RCC 7860 (cell line): ENCODE results near the gene ZNF695.
A peak's percentile ranks its signal among the peaks of the same experiment; 100 is the strongest.
"Not testable (repeated sequence)": the region's sequence is repeated elsewhere in the genome, so short reads cannot be mapped to it uniquely, and the experiment has no call there.

Source experiments
- DNase-seq: peaks from one replicate; pipeline ENCODE4 v3.0.0-alpha.2; 2015; ENCODE audit warnings: low spot score
- FAIRE-seq: peaks from 2 replicates; lab custom pipeline; 2012; peaks lifted over from hg19 to GRCh38; lab: Jason Lieb, UNC

Gene ZNF695

GRCh38 chr1:247007511-247008405, at the start of gene ZNF695:
Gene ZNF695 (minus strand): TSS chr1:247008057. CDS start chr1:247007908, 149 bp downstream.
- FAIRE-seq (peak; percentile 90), DNase-seq (peak; percentile 92)

GRCh38 chr1:247056071-247056470, 48.2 kb upstream of the ZNF695 start:
- DNase-seq = no peak
- FAIRE-seq = no peak

DNA sequence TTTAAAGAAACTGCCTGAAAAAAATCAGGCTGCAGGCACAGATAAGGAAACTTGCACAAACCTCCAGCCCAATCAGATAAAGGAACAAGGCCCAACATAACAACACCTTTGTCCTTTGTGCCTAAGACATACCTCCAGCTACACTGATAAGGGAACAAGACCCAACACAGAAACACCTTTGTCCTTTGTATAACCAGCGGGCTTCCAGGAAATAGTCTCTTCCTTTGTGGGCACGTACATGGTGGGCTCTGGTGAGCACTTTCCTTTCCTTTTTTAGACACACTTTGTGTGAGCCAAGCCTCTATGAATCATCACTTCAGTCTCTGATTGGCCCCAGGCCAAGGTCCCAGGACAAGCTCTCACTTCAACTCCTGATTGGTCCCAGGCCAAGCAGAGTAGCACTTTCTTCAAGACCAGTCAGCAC, 47.1 kb upstream of the ZNF695 start:
- FAIRE-seq = no peak
- no peak for DNase-seq

GRCh38 chr1:247047702-247048101, 39.8 kb upstream of the ZNF695 start:
- FAIRE-seq (no peak), DNase-seq (no peak)

DNA sequence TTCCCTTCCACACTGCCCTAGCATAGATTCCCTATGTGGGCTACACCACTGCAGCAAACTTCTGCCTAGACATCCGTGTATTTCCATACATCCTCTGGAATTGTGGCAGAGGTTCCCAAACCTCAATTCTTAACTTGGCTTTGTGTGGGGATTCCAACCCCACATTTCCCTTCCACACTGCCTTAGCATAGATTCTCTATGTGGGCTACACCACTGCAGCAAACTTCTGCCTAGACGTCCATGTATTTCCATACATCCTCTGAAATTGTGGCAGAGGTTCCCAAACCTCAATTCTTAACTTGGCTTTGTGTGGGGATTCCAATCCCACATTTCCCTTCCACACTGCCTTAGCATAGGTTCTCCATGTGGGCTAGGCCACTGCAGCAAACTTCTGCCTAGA, 39.4 kb upstream of the ZNF695 start:
- FAIRE-seq (no peak), DNase-seq (no peak)

DNA sequence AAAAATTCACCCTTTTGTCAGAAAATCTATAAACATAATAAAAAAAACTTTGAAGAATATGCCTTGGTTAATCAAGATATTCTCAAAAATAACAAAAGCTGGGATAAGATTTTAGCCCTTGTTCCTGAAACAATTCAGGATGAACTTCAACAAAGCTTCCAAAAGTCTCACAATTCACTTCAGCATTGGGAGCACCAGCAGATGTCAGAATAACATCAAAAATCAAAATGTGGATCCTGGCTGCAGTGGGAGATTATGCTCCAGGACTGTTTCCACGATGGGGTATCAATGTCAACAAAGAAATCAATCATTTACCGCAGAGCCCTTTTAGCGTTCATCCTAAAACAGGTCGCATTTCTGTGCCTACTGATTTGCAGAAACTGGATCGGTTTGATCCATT, 35.5 kb upstream of the ZNF695 start:
- DNase-seq = no peak
- FAIRE-seq = no peak

DNA sequence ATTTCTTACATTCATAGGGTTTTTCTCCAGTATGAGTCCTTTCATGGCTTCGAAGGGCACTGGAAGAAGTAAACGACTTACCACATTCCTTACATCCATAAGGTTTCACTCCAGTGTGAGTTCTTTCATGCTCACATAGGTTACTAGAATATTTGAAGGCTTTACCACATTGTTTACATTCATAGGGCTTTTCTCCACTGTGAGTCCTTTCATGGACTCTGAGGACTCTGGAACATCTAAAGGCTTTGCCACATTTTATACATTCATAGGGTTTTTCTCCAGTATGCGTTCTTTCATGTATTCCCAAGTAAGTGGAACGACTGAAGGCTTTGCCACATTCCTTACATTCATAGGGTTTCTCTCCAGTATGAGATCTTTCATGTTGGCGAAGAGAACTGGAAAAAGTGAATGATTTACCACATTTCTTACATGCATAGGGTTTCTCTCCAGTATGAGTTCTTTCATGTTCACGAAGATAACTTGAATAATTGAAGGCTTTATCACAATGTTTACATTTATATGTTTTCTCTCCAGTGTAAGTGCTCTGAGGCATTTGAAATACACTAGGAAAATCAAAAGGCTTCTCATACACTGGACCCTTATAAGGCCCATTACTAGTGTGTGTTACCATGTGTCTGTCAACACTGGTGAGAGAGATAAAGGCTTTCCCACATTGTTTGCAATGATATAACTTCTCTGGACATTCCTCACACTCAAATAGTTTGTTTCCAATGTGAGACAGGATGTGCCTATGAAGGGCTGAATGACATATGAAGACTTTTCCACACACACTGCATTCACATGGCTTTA, 29.9 kb upstream of the ZNF695 start:
- FAIRE-seq (no peak), DNase-seq (no peak)

GRCh38 chr1:247032306-247032705, 24.4 kb upstream of the ZNF695 start:
- FAIRE-seq = not testable (repeated sequence)

GRCh38 chr1:247024658-247025057, 16.8 kb upstream of the ZNF695 start:
- not testable (repeated sequence) for FAIRE-seq

More at GRCh38 chr1:247032306-247032705, 24.4 kb upstream of the ZNF695 start:
- not testable (repeated sequence) for DNase-seq

DNA sequence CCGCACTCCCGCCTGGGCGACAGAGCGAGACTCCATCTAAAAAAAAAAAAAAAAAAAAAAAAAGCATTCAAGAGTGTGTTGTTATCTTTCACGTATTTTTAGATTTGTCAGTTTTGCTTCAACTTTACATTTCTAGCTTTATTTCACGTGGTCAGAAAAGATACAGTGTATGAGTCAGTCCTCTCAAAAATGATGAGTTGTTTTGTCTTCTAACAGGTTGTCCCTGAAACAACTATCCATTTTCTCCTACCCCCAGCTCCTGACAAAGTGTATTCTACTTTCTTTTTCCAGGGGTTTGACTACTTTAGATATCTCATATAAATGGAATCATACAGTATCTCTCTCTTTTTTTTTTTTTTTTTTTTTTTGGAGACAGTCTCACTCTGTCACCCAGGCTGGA, 5.5 kb upstream of the ZNF695 start:
- FAIRE-seq = no peak

More at GRCh38 chr1:247024658-247025057, 16.8 kb upstream of the ZNF695 start:
- not testable (repeated sequence) for DNase-seq

DNA sequence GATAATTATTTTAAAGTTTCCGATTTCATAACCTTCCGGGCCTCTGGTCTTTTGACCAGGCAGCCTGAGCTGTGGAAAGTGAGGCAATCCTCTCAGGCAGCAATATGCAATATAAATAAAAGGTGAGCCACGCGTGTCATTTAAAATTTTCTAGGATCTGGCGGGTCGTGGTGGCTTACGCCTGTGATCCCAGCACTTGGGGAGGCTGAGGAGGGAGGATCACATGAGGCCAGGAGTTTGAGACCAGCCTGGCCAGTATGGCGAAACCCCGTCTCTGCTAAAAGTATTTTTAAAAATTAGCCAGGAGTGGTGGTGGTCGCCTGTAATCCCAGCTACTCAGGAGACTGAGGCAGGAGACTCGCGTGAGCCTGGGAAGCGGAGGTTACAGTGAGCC, 546 bp upstream of the ZNF695 start:
- DNase-seq (no peak), FAIRE-seq (no peak)

More for the DNA sequence above, 5.5 kb upstream of the ZNF695 start:
- DNase-seq = no peak

DNA sequence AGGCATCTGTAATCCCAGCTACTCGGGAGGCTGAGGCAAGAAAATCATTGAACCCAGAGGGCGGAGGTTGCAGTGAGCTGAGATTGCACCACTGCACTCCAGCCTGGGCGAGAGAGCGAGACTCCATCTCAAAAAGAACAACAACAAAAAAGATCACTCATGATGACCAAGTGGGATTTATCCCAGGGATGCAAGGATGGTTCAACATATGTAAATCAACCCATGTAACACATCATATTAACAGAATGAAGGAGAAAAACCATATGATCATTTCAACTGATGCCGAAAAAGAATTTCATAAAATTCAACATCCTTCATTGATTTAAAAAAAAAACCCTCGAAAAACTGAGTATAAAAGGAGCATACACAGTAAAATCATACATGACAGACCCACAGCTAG, 3.8 kb downstream of the ZNF695 start:
- DNase-seq, FAIRE-seq: not testable (repeated sequence)

- no peak for FAIRE-seq
- DNase-seq = no peak
Measured at GRCh38 chr1:246989901-246990300, 18.0 kb downstream of the ZNF695 start.

DNA sequence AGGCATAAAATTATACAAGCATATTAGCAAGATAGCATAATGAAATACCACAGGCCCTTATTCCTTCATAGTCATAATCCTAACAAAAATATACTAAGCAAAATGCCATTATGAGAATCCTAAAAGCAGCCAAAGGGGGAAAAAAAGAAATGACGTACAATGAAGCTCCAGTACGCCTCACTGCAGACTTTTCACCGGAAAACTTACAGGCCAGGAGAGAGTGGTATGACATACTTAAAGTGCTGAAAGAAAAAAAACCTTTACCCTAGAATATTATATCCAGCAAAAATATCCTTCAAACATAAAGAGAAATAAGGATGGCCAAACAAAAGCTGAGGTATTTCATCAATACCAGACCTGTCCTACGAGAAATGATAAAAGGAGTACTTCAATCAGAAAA, 19.5 kb downstream of the ZNF695 start:
- DNase-seq (no peak), FAIRE-seq (no peak)

GRCh38 chr1:246987083-246987690, 20.7 kb downstream of the ZNF695 start:
- FAIRE-seq = no peak
- peak; percentile 24 for DNase-seq

DNA sequence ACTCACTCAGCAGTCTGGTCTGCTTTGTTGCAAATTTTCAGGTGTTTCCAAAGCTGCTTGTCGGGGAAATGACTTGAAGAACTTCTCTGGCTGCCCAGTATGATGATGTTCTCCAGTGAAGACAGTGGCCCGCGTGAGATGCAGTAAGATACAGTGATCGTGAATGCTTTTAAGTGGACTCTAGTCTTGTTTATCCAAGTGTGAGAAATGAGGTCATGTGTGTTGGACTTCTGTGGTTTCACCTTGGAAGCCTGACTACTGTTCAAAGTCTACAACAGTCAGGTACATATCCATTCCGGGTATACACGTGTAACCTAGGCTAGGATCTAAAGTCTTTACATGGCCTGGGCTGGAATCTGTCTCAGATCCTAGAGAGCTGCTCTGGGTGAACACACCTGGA, 29.1 kb downstream of the ZNF695 start:
- DNase-seq = no peak
- no peak for FAIRE-seq

DNA sequence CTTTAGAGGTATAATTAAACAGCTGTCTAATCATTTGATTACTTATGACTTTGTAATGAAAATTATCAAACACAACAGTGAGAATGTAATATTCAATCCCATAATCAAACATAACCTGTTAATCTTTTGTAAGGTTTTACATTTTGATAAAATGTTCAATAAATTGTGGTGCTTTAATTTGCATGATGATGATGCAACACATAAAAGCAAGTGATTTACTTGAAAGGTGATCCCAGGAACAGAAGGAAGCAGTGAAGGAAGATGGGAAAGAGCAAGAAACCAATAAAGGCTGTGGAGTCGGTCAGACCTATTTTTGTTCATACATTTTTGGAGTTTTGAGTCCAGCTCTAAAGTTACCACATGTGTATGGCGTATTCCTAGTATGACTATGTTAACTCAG, 29.6 kb downstream of the ZNF695 start:
- FAIRE-seq (no peak), DNase-seq (no peak)

- DNase-seq (no peak), FAIRE-seq (no peak)
Measured at GRCh38 chr1:246971969-246972368, 35.9 kb downstream of the ZNF695 start.

DNA sequence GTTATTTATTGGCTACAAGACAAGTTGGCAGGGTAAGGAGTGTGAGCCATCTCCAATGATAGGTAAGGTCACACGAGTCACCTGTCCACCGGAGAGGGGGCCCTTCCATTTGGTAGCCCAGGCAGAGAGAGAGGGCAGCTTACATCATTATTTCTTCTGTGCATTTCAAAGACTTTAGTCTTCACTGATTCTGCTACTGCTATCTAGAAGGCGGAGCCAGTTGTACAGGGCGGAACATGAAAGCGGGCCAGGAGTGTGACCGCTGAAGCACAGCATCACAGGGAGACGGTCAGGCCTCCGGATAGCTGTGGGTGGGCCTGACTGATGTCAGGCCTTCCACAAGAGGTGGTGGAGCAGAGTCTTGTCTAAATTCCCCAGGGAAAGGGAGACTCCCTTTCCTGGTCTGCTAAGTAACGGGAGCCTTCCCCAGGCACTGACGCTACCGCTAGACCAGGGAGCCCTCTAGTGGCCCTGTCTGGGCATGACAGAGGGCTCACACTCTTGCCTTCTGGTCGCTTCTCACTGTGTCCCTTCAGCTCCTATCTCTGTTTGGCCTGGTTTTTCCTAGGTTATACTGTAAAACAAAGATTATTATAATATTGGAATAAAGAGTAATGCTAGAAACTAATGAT, 36.7 kb downstream of the ZNF695 start:
- FAIRE-seq = no peak
- DNase-seq = no peak

DNA sequence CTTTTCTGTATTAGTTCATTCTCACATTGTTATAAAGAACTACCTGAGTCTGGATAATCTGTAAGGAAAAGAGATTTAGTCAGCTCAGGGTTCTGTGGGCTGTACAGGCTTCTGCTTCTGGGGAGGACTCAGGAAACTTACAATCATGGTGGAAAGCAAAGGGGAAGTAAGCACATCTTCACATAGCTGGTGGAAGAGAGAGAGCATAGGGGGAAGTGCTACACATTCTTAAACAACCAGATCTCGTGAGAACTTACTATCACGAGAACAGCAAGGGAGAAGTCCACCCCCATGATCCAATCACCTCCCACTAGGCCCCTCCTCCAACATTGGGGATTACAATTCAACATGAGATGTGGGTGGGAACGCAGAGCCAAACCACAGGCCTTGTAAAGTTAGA, 38.2 kb downstream of the ZNF695 start:
- DNase-seq (no peak), FAIRE-seq (no peak)

DNA sequence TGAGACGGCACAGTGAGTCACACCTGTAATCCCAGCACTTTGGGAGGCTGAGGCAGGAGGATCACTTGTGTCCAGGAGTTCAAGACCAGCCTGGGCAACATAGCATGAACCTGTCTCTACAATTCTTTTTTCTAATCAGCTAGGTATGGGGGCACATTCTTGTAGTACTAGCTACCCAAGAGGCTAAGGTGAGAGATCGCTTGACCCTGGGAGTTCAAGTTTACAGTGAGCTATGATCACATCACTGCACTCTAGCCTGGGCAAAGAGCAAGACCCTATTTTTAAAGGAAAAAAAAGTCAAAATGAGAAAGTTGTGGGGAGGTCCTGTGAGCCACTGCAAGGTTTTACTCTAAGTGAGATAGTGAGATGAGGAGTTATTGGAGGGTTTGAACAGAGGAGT, 41.4 kb downstream of the ZNF695 start:
- no peak for FAIRE-seq
- no peak for DNase-seq
